BLaER1 treated with 17β-estradiol and CSF1 and Interleukin-3, amounts not matched to agents 10 nM and 100 nM (cell line): Measurements from ENCODE around the gene KRT83.
"Not testable (repeated sequence)": the region's sequence is repeated elsewhere in the genome, so short reads cannot be mapped to it uniquely, and the experiment has no call there.

Experiments used
- H3K27ac ChIP-seq, 11 experiments: shearing (Covaris generic); formaldehyde crosslinking; 2 replicates each; pipeline ENCODE4 v1.8.1; 2022
- H3K27me3 ChIP-seq, 11 experiments: shearing (Covaris generic); formaldehyde crosslinking; 2 replicates each; pipeline ENCODE4 v1.8.1; 2022
- H3K36me3 ChIP-seq, 11 experiments: shearing (Covaris generic); formaldehyde crosslinking; 2 replicates each; pipeline ENCODE4 v1.8.1; 2022
- H3K4me1 ChIP-seq, 10 experiments: shearing (Covaris generic); formaldehyde crosslinking; 2 replicates each; pipeline ENCODE4 v1.8.1; 2022
- H3K4me2 ChIP-seq, 11 experiments: shearing (Covaris generic); formaldehyde crosslinking; 2 replicates each; pipeline ENCODE4 v1.8.1; 2022
- H3K4me3 ChIP-seq, 10 experiments: shearing (Covaris generic); formaldehyde crosslinking; 2 replicates each; pipeline ENCODE4 v1.8.1; 2022
- H3K9ac ChIP-seq, 11 experiments: shearing (Covaris generic); formaldehyde crosslinking; 2 replicates each; pipeline ENCODE4 v1.8.1; 2022
- H3K9me3 ChIP-seq, 11 experiments: shearing (Covaris generic); formaldehyde crosslinking; replicated peaks in 1 of 11; 2 replicates each; pipeline ENCODE4 v1.8.1; 2022
- H4K20me1 ChIP-seq, 11 experiments: shearing (Covaris generic); formaldehyde crosslinking; 2 replicates each; pipeline ENCODE4 v1.8.1; 2022
- Cebpa-rat ChIP-seq, 11 experiments: shearing (Covaris generic); IDR thresholded peaks; 2 replicates each; pipeline ENCODE4 v1.8.1; 2022

The KRT83 gene

DNA sequence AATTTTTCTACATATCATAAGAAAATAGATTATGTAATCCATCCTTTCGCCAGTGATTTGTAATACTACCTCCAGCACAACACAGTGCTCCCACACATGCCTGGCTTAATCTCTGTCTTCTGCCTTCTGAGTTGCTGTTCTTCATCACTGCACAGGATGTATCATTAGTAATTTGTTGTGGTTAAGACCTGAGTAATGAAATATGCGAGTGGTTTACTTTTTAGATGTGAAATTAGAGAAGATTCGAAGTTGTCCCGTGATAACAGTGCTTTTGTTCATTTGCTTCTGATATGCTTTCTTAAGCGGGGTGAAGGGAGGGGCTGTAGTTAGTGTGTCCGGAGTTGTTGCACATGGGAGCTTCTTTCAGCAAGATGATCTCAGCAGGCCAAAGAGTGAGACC lies 28.0 kb upstream of the KRT83 start:
- H3K4me3 ChIP-seq: no peak overlapping the region
- H3K27me3 ChIP-seq: no peaks in the 10 kb centered on the region
- peaks cover 0 to 2% (median 0%) of the 10 kb centered on the region in 11 experiments; a peak in 2 of 22 replicates for H3K9me3 ChIP-seq
- H3K9ac ChIP-seq: no peak overlapping the region
- H3K36me3 ChIP-seq: no peaks in the 10 kb centered on the region
- TF ChIP-seq Cebpa-rat (IDR thresholded peaks at IDR 0.05): no peak
- H4K20me1 ChIP-seq: no peaks in the 10 kb centered on the region
- peaks cover 26 to 72% (median 49%) of the 10 kb centered on the region in 10 experiments for H3K4me1 ChIP-seq
- peak overlapping the region in 8 of 11 experiments; percentile 13 to 44 (median 32); a peak in 12 of 22 replicates for H3K4me2 ChIP-seq
- no peak overlapping the region for H3K27ac ChIP-seq

DNA sequence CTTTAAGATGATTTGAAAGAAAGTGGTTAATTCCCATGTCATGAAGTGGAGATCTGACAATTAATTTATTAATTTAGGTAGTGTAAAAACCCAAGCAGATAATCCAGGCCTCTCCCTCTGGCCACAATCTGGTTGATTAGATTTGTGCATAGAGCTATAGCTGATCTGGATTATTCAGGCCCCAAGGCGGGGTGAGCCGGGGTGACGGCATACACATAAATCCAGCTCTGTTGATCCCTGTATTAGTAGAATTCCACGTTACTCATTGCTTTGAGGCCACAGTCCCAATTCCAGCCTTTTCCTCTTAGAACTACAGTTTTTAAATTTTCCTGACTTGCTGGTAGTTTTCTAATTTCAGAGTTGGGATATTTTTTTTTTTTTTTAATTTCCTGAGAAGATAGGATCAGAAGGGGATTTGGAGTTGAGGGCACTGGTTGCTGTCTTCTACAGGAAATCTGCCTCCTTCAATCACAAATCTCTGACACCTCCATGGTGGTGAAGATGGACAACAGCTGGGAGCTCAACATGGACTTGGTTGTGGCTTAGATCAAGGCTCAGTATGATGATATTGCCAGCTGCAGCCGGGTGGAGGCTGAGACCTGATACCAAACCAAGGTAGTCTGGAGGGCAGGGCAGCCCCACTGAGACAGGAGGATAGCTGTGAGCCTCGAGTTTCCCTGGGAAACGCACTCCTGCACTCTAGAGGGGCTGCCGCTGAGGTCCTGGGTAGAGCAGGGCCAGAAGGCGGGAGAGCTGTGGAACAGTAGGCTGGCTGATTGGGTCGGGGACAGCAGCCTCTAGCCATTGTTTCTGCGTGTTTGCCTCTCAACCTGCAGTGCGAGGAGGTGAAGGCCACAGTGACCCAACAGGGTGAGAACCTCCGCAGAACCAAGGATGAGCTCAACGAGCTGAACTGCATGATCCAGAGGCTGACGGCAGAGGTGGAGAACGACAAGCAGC lies 26.6 kb upstream of the KRT83 start:
- Histone ChIP-seq H3K27me3 (no peaks in the 10 kb centered on the region), H3K9ac (no peak overlapping the region), H3K4me3 (no peak overlapping the region), H3K9me3 (peaks cover 0 to 14% (median 9%) of the 10 kb centered on the region in 11 experiments; a peak in 15 of 22 replicates), H3K36me3 (no peaks in the 10 kb centered on the region), H3K27ac (no peak overlapping the region), H3K4me2 (peak overlapping the region in 4 of 11 experiments; percentile 66 to 74 (median 72); a peak in 6 of 22 replicates), H4K20me1 (no peaks in the 10 kb centered on the region), H3K4me1 (peaks cover 26 to 69% (median 50%) of the 10 kb centered on the region in 10 experiments)
- TF ChIP-seq Cebpa-rat (IDR thresholded peaks at IDR 0.05): no peak

DNA sequence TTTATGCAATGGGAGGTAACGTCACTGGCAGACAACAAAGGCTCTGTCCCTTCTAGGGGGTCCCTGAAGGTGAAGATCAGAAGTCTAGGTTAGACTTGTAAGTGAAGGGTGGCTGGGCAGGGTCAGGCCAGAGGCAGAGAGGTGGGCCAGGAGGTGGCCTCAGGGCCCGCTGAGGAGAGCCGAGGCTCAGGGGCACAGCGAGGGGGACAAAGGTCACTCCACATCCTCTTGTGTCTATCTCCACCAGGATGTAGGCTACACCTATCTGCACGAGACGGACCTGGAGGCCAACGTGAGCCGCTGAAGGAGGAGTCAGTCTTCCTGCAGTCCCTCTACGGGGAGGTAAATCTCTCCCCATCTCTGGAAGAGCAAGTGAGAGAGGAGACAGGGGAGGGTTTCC lies 25.8 kb upstream of the KRT83 start:
- Histone ChIP-seq H3K4me2 (peak overlapping the region; percentile 19 to 75 (median 66); a peak in 20 of 22 replicates), H3K9me3 (peaks cover 0 to 14% (median 9%) of the 10 kb centered on the region in 11 experiments; a peak in 15 of 22 replicates), H3K36me3 (no peaks in the 10 kb centered on the region), H3K27ac (peak overlapping the region in 5 of 11 experiments; percentile 5 to 54 (median 44); a peak in 6 of 22 replicates), H3K27me3 (no peaks in the 10 kb centered on the region), H3K9ac (peak overlapping the region in 3 of 11 experiments; percentile 5 to 33 (median 26); a peak in 3 of 22 replicates), H4K20me1 (no peaks in the 10 kb centered on the region), H3K4me1 (peaks cover 24 to 60% (median 42%) of the 10 kb centered on the region in 10 experiments), H3K4me3 (no peak overlapping the region)
- no peak for TF ChIP-seq Cebpa-rat (IDR thresholded peaks at IDR 0.05)

DNA sequence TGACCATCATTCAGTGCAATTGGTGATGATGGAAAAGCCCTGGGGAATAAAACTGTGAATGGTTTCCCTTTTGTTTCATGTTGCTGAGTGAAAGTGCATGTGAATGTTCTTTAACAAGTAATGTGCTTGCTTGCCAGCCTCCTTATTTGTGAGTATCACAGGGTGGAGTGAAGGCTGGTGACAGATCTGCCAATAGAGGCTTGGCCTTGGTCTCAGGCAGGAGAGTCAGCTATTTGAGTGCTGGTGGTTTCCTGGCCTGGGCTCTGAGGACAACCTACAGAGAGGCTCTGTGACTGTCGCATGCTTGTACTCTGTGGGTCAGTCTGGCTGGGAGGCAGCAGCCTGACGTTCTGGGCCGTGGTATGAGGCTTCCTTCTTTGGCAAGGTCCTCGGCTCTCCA lies 25.4 kb upstream of the KRT83 start:
- Histone ChIP-seq H3K27ac (peak overlapping the region in 5 of 11 experiments; percentile 5 to 54 (median 44); a peak in 6 of 22 replicates), H3K4me2 (peak overlapping the region; percentile 19 to 75 (median 66)), H3K36me3 (no peaks in the 10 kb centered on the region), H4K20me1 (no peaks in the 10 kb centered on the region), H3K9me3 (peaks cover 0 to 14% (median 9%) of the 10 kb centered on the region in 11 experiments; a peak in 15 of 22 replicates), H3K27me3 (no peaks in the 10 kb centered on the region), H3K9ac (peak overlapping the region in 3 of 11 experiments; percentile 5 to 33 (median 26); a peak in 2 of 22 replicates), H3K4me3 (no peak overlapping the region), H3K4me1 (peaks cover 19 to 56% (median 38%) of the 10 kb centered on the region in 10 experiments)
- TF ChIP-seq Cebpa-rat (IDR thresholded peaks at IDR 0.05): no peak

DNA sequence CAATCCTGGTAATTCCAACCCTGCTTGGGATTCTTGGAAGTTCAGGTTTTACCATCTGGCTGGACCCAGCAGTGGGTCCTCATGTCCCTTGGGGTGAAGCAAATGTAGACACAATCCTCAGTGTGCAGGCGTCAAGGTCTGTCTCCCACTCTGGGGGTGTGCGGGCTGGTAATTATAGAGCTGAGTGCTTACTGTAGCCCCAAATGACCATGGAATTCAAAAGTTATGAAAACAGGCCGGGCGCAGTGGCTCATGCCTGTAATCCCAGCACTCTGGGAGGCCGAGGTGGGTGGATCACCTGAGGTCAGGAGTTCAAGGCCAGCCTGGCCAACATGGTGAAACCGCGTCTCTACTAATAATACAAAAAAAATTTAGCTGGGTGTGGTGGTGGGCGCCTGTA lies 23.8 kb upstream of the KRT83 start:
- not testable (repeated sequence) for H4K20me1 ChIP-seq, H3K36me3 ChIP-seq, H3K27ac ChIP-seq, H3K4me2 ChIP-seq, H3K9ac ChIP-seq, H3K27me3 ChIP-seq, H3K4me3 ChIP-seq
- Histone ChIP-seq H3K9me3 (peaks cover 0 to 14% (median 9%) of the 10 kb centered on the region in 11 experiments; a peak in 15 of 22 replicates), H3K4me1 (peaks cover 14 to 45% (median 29%) of the 10 kb centered on the region in 10 experiments; a peak in 19 of 20 replicates)

DNA sequence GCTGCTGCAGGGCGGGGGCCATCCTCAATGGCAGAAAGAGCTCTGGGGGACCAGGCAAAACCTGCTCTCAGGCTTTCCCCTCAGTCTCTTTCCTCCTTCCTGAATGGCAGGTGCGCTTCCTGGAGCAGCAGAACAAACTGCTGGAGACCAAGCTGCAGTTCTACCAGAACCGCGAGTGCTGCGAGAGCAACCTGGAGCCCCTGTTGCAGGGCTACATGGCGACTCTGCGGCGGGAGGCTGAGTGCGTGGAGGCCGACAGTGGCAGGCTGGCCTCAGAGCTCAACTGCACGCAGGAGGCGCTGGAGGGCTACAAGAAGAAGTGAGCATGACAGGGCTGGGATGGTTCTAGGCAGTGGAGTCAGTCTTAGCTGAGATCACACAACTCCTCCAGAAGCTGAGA lies 22.9 kb upstream of the KRT83 start:
- Histone ChIP-seq H3K36me3 (no peaks in the 10 kb centered on the region), H3K27me3 (no peaks in the 10 kb centered on the region), H3K27ac (no peak overlapping the region), H3K4me3 (no peak overlapping the region), H4K20me1 (no peaks in the 10 kb centered on the region), H3K9ac (no peak overlapping the region), H3K4me2 (no peak overlapping the region; a peak in 1 of 22 replicates), H3K4me1 (peaks cover 14 to 36% (median 22%) of the 10 kb centered on the region in 10 experiments; a peak in 19 of 20 replicates), H3K9me3 (peaks cover 0 to 14% (median 9%) of the 10 kb centered on the region in 11 experiments; a peak in 15 of 22 replicates)
- no peak for TF ChIP-seq Cebpa-rat (IDR thresholded peaks at IDR 0.05)

DNA sequence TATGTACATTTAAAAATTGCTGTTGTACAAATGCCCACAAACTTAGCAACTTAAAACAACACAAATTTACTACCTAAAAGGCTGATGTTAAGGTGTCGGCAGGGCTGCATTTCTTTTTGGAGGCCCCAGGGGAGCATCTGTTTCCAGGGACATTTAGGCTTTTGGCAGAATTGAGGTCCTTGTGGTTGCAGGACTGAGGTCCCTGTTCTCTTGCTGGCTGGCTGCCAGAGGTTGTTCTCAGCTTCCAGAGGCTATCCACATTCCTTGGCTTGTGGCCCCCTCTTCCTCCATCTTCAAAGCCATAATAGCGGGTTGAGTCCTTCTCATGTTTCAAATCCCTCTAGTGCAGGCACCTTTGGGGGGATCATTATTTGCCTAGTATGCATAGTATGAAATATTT lies 22.4 kb upstream of the KRT83 start:
- Histone ChIP-seq H3K36me3 (no peaks in the 10 kb centered on the region), H3K9me3 (peaks cover 0 to 14% (median 9%) of the 10 kb centered on the region in 11 experiments; a peak in 15 of 22 replicates), H3K27me3 (no peaks in the 10 kb centered on the region), H3K4me3 (no peak overlapping the region), H3K4me2 (no peak overlapping the region), H4K20me1 (no peaks in the 10 kb centered on the region), H3K27ac (no peak overlapping the region), H3K9ac (no peak overlapping the region), H3K4me1 (peaks cover 13 to 31% (median 20%) of the 10 kb centered on the region in 10 experiments; a peak in 19 of 20 replicates)
- no peak for TF ChIP-seq Cebpa-rat (IDR thresholded peaks at IDR 0.05)

DNA sequence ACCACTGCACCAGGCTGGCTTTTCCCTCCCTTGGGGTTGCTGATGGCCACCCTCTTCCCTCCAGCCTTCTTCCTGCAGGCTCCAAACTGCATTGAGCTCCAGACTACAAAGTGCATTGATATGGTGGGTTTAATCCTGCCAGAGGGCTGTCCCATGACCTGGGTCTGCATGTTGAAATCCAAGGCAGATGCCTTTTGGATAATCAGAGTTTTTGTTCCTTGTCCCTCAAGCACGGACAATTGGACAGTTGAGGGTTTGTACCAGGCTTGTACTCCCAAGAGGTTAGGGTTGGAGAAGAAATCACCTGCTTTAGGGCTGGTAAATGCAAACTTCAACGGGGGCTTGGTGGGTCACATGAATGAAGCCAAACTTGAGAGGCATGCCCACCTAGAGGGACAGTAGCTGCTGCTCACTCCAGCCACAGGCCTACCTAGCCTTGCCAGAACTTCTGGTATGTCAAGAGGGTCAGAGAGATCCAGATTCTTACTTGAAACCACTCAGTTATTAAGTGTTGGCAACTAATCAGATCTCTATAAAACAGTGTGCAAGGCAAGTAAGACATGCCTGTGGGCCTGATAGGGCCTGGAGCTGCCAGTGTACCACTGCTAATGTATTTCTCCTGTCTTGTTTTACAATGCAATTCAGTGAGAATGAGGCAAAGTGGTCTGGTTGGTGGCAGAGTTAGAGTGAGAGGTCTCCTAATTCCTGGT lies 21.7 kb upstream of the KRT83 start:
- H3K4me3 ChIP-seq: no peak overlapping the region
- TF ChIP-seq Cebpa-rat (IDR thresholded peaks at IDR 0.05): no peak
- no peaks in the 10 kb centered on the region for H3K36me3 ChIP-seq
- no peak overlapping the region for H3K4me2 ChIP-seq
- H3K4me1 ChIP-seq: peaks cover 13 to 24% (median 20%) of the 10 kb centered on the region in 10 experiments; a peak in 19 of 20 replicates
- no peak overlapping the region for H3K27ac ChIP-seq
- no peaks in the 10 kb centered on the region for H3K27me3 ChIP-seq
- H4K20me1 ChIP-seq: no peaks in the 10 kb centered on the region
- H3K9ac ChIP-seq: no peak overlapping the region
- peaks cover 0 to 14% (median 9%) of the 10 kb centered on the region in 11 experiments; a peak in 15 of 22 replicates for H3K9me3 ChIP-seq
